HEK293 (cell line): ENCODE measurements around the gene LIPE.

Experiments
- BCL6B ChIP-seq: fragments of 450-650 bp; formaldehyde crosslinking; IDR thresholded peaks from 2 replicates; pipeline ENCODE4 v1.5.1; 2017; ENCODE audit warnings: missing biosample characterization, missing genetic modification characterization
- CTCF ChIP-seq: fragments of 450-650 bp; formaldehyde crosslinking; IDR thresholded peaks from 2 replicates; pipeline ENCODE4 v1.5.1; 2016; ENCODE audit warnings: missing biosample characterization, missing genetic modification characterization
- ELK4 ChIP-seq: IDR thresholded peaks from 2 replicates; pipeline ENCODE4 v1.6.1; 2011; ENCODE audit warnings: mild to moderate bottlenecking, low read depth, low read length, borderline replicate concordance
- SCRT1 ChIP-seq: fragments of 450-650 bp; formaldehyde crosslinking; IDR thresholded peaks from 2 replicates; pipeline ENCODE4 v1.5.1; 2016; ENCODE audit warnings: missing biosample characterization, missing genetic modification characterization, borderline replicate concordance
- ZBTB1 ChIP-seq: fragments of 450-650 bp; formaldehyde crosslinking; IDR thresholded peaks from 2 replicates; pipeline ENCODE4 v1.5.1; 2016; ENCODE audit warnings: missing biosample characterization, missing genetic modification characterization
- ZBTB21 ChIP-seq: fragments of 450-650 bp; formaldehyde crosslinking; IDR thresholded peaks from 2 replicates; pipeline ENCODE4 v1.5.1; 2017; ENCODE audit warnings: missing biosample characterization, missing genetic modification characterization
- ZNF112 ChIP-seq: fragments of 450-650 bp; formaldehyde crosslinking; IDR thresholded peaks from 2 replicates; pipeline ENCODE4 v1.5.0; 2017; ENCODE audit warnings: missing biosample characterization, missing genetic modification characterization
- ZNF146 ChIP-seq: fragments of 450-650 bp; formaldehyde crosslinking; IDR thresholded peaks from 2 replicates; pipeline ENCODE4 v1.5.1; 2016; ENCODE audit warnings: missing biosample characterization, missing genetic modification characterization
- ZNF274 ChIP-seq, 2 experiments: fragments of 200-500 bp in 1 of 2; fragments of 450-650 bp in 1 of 2; sonication (Bioruptor generic) in 1 of 2; formaldehyde crosslinking in 1 of 2; IDR thresholded peaks; 2 replicates each; pipeline versions ENCODE4 v1.5.1 to v1.6.1; 2014 to 2016; ENCODE audit warnings: borderline replicate concordance in 1 of 2, inconsistent platforms in 1 of 2, low read length in 1 of 2, missing biosample characterization in 1 of 2, missing genetic modification characterization in 1 of 2
- ZNF292 ChIP-seq: fragments of 450-650 bp; formaldehyde crosslinking; IDR thresholded peaks from 2 replicates; pipeline ENCODE4 v1.5.1; 2016; ENCODE audit warnings: low read depth, missing biosample characterization, missing genetic modification characterization, borderline replicate concordance
- ZNF645 ChIP-seq: fragments of 450-650 bp; formaldehyde crosslinking; IDR thresholded peaks from 2 replicates; pipeline ENCODE4; 2016; ENCODE audit warnings: missing biosample characterization, missing genetic modification characterization
- ZSCAN30 ChIP-seq: fragments of 450-650 bp; IDR thresholded peaks from 2 replicates; pipeline ENCODE4 v1.5.1; 2018; ENCODE audit warnings: missing biosample characterization, mild to moderate bottlenecking, missing genetic modification characterization, moderate library complexity
- TF ChIP-seq, protein P1 (sequence below): fragments of 450-650 bp; formaldehyde crosslinking; IDR thresholded peaks from 2 replicates; pipeline ENCODE4 v1.5.1; 2016; ENCODE audit warnings: missing biosample characterization, missing genetic modification characterization

- no peak for TF ChIP-seq ZBTB21
- no peak for TF ChIP-seq CTCF (tag by site-specific recombination)
- TF ChIP-seq ZBTB1 (tag by site-specific recombination) = no peak
- no peak for TF ChIP-seq BCL6B (tag by site-specific recombination)
- no peak for TF ChIP-seq ZNF292 (tag by site-specific recombination)
- no peak for TF ChIP-seq ZNF645 (tag by site-specific recombination)
- no peak for TF ChIP-seq SCRT1 (tag by site-specific recombination)
- TF ChIP-seq ELK4 = no peak
- TF ChIP-seq ZSCAN30 = no peak
- TF ChIP-seq, protein P1, sequence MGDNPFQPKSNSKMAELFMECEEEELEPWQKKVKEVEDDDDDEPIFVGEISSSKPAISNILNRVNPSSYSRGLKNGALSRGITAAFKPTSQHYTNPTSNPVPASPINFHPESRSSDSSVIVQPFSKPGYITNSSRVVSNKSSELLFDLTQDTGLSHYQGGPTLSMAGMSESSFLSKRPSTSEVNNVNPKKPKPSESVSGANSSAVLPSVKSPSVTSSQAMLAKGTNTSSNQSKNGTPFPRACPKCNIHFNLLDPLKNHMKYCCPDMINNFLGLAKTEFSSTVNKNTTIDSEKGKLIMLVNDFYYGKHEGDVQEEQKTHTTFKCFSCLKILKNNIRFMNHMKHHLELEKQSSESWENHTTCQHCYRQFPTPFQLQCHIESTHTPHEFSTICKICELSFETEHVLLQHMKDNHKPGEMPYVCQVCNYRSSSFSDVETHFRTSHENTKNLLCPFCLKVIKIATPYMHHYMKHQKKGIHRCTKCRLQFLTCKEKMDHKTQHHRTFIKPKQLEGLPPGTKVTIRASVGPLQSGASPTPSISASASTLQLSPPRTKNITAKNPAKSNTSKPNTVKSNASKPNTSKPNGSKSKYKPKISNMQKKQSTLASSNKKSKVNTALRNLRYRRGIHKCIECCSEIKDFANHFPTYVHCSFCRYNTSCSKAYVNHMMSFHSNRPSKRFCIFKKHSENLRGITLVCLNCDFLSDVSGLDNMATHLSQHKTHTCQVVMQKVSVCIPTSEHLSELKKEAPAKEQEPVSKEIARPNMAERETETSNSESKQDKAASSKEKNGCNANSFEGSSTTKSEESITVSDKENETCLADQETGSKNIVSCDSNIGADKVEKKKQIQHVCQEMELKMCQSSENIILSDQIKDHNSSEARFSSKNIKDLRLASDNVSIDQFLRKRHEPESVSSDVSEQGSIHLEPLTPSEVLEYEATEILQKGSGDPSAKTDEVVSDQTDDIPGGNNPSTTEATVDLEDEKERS = no peak
- TF ChIP-seq ZNF112 (tag by site-specific recombination) = no peak
- TF ChIP-seq ZNF274 (IDR thresholded peaks at IDR 0.05; ENCODE audit: low read length) = no peak
- no peak for TF ChIP-seq ZNF274 (tag by site-specific recombination; IDR thresholded peaks at IDR 0.05; ENCODE audit: borderline replicate concordance)
- no peak for TF ChIP-seq ZNF146 (tag by site-specific recombination)
Measured at GRCh38 chr19:42423462-42424344, 3.5 kb downstream of the LIPE start.
